Stimulated activated CD4-positive, alpha-beta T cell treated with anti-CD3 and anti-CD28 coated beads, Interleukin-4, amount 100 ng/mL, for 1 hour (primary cell): ENCODE results near the gene PRSS56.
"Not testable (repeated sequence)": the region's sequence is repeated elsewhere in the genome, so short reads cannot be mapped to it uniquely, and the experiment has no call there.

Source experiments
- DNase-seq: peaks from one replicate; pipeline ENCODE4 v3.0.0-alpha.2; 2020

PRSS56 gene

DNA sequence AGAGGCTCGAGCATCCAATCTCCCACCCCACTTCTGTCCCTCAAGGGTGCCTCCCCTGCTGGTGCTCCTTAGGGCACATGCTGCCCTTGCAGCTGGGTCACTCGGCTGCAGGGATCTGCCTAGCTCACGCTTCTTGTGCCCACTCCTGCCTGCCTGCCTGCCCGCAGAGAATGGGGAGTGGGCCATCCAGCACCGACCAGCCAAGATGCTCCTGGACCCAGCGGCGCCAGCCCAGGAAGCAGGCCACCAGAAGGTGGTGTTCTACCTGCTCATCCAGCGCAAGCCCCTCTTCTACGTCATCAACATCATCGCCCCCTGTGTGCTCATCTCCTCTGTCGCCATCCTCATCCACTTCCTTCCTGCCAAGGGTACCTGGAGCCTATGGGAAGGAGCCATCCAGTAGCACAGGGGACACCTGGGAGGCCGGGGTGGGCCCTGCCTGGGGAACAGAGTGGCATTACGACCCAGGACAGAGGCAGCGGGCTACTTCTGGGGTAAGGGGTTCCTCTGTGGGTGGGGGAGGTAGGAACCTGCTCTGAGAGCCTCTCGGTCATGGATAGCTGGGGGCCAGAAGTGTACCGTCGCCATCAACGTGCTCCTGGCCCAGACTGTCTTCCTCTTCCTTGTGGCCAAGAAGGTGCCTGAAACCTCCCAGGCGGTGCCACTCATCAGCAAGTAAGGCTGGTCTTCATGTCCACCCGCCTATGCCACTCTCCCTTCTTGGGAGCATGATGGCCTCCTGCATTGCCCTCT lies 22.7 kb downstream of the PRSS56 start:
- DNase-seq = no peak

GRCh38 chr2:232543491-232543890 lies 23.3 kb downstream of the PRSS56 start:
- no peak for DNase-seq

- no peak for DNase-seq
Measured at GRCh38 chr2:232543928-232544631, 23.9 kb downstream of the PRSS56 start.

- no peak for DNase-seq
Measured at GRCh38 chr2:232544674-232545073, 24.5 kb downstream of the PRSS56 start.

DNA sequence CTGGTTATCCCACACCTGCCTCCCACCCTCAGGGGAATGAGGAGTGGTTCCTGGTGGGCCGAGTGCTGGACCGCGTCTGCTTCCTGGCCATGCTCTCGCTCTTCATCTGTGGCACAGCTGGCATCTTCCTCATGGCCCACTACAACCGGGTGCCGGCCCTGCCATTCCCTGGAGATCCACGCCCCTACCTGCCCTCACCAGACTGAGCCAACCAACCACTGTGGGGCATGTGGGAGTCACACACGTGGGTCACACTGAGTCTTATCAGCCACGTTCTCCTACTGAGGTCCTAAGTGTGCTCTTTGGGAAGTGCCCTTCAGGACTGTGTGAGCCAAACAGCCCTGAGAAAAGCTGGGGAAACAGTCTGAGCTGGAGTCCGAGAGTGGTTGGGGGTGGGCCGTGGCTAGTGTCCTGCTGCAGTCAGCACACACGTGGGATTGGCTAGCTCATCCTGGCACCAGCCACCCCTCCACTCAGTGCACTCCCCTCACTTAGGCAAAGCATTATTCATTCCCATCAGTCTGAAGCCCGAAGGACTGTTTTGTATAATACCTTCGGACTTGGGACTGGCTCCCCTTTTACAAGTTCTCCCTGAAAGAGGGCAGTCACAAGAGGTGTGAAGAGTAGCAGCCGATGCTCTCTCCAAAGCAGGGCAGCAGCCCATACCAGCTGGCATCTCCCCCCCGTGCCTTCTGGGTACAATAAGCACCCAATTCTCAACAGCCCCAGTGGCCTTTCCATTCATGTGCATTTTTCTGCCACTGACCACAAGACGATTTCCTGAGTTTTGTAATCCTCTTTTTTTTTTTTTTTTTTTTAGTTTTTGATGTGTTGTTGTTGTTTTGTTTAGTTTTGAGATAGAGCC lies 25.6 kb downstream of the PRSS56 start:
- DNase-seq = no peak

DNA sequence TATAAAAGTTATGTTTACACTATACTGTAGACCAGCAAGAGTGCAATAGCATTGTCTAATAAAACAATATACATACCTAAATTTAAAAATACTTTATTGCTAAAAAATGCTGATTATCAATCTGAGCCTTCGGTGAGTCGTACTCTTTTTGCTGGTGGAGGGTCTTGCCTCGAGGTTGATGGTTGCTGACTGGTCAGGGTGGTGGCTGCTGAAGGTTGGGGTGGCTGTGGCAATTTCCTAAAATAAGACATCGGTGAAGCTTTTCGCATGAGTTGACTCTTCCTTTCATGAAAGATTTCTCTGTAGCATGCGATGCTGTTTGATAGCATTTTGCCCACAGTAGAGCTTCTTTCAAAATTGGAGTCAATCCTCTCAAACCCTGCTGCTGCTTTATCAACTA lies 27.8 kb downstream of the PRSS56 start:
- no peak for DNase-seq

DNA sequence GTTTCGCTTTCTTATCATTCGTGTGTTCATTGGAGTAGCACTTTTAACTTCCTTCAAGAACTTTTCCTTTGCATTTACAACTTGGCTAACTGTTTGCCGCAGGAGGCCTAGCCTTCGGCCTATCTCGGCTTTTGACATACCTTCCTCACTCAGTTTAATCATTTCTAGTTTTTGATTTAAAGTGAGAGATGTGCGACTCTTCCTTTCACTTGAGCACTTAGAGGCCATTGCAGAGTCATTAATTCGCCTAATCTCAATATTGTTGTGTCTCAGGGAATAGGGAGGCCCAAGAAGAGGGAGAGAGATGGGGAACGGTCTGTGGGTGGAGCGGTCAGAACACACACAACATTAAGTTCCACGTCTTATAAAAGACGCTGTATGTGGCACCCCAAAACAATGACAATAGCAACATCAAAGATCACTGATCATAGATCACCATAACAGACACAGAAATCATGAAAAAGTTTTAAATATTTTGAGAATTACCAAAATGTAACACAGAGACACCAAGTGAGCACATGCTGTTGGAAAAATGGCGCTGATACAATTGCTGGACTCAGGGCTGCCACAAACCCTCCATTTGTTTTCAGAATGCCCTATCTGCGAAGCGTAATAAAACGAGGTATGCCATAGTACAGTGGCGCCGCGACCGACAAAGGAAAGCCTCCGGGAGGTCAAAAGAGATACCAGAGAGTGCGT lies 29.6 kb downstream of the PRSS56 start:
- no peak for DNase-seq

DNA sequence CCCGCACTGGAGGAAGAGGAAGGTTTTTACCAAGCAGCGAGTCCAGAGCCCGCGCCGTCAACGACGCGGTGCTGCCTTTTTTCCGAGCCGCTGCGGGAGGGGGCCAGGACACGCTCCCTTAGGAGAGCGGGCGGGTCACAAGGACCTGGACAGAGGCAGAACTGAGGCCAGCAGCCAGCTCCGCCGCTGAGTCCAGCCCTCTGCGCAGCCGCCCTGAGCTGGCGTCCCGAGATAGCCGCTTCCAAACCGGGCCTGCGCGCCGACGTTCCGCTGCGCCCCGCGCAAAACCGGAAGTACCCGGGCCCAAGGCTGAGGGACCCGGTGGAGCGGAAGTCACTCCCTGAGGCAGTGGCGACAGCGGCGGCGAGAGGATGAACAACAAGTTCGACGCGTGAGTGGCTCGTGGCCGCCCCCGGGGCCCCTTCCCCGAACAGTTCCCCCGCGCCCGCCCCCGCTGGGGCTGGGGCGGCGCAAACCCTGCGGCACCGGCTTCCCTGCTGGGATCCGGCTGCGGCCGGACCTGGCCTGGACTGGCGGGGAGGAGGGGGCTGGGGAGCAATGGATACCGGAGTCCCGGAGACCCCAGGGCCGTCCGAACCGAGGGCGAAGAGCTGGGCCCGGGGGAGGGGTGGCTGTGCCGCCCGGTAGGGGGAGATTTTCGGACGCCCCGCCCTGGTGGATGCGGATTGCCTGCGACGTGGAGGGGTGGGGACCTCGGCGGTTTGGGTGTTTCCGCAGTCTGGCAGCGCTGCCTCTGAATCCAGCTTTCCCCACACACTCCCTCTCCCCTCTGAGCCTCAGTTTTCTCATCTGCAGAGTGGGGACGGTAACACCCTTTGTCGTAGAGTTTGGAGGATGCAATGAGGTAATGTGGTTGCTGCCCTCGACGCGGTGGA lies 30.4 kb downstream of the PRSS56 start, which contains the start of the genes EIF4E2 and TIGD1:
Gene EIF4E2, plus strand, starts transcription at position 336 of the 896 bp plus-strand sequence. Its CDS starts 36 bp downstream, at position 372.
Gene TIGD1, minus strand, starts transcription at position 204 of the 896 bp plus-strand sequence. CDS start 675 bp downstream, outside the sequence.
- DNase-seq = peak; percentile 92

- DNase-seq = no peak
Measured at GRCh38 chr2:232551250-232551638, 31.1 kb downstream of the PRSS56 start.

DNA sequence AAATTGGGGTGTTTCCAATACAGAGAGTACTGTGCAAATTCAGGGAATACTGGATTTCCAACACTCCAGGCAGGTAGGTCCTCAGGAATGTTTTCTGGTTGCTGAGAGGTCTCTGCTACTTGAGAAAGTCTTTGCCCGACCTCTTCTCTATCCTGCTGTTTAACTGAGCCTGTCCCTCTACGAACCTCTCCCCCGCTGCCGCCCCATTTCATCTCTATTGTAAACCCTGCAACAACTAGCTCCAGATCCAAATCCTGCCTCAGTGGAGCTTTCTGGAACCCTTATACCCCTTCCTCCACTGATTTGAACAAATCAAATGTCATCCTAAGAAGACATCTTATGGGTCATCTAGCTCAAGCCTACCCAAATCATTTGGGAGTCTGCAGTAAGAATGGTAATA lies 31.6 kb downstream of the PRSS56 start:
- no peak for DNase-seq

DNA sequence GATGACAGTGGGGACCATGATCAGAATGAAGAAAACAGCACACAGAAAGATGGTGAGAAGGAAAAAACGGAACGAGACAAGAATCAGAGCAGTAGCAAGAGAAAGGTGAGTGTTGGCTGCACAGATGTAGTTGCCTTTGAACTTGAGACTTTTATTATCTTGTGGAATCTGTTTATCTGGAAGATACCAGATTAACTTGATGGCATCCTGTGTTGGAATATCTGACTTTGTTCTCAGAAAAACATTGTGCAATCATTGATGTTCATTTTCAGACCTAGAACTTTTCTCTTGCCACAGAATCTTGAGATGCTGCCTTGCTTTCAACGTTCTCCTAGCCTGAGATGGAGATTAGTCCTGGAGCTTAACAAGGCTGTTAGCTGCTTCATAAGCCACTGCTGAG lies 36.2 kb downstream of the PRSS56 start:
- no peak for DNase-seq

DNA sequence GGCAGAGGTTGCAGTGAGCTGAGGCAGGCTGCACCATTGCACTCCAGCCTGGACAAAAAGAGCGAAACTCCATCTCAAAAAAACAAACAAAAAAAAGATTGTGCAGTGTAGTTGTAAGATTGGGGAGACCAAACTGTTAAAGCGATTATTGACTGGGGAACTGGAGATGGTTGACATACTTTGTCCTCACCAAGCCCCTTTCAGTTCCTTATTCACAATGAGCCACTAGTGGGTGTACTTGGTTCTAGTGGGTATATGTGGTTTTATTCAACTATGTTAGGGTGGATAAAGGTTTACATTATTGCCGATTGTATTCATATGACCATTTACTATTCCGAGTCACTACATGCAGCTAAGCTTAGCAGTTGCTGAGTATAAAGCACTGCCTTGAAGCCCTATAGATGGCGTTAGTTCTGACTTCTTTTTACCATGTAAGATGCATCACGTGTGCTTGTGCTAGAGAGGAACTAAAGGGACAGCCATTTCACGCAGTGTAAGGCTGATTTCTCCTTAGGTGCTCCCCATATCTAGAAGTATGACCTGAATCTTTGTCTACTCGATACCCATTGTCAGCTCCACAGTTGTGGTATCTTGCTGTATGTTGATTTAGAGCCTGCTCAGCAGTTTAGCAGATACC lies 42.4 kb downstream of the PRSS56 start:
- DNase-seq = no peak

- DNase-seq = no peak
Measured at GRCh38 chr2:232563580-232563979, 43.4 kb downstream of the PRSS56 start.

GRCh38 chr2:232567721-232568120 lies 47.5 kb downstream of the PRSS56 start:
- DNase-seq = no peak

DNA sequence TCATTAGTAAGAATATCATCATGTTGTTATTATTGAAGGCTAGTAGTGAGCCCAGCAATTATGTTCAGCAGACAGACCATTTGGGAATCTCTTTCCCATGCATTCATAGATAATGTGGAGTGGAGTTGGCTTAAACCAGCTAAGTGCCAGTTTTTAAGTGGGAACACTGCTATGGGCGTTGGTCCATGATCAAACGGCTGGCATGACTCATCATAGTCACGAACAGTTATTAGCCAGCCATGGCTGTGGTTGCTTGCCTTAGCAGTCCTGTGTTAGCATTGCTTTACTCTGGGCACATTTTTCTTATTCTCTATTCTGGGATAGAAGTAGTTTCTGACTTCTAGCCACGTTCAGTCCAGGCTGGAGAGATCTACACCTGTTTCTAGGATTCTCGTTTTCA lies 48.0 kb downstream of the PRSS56 start:
- no peak for DNase-seq

DNA sequence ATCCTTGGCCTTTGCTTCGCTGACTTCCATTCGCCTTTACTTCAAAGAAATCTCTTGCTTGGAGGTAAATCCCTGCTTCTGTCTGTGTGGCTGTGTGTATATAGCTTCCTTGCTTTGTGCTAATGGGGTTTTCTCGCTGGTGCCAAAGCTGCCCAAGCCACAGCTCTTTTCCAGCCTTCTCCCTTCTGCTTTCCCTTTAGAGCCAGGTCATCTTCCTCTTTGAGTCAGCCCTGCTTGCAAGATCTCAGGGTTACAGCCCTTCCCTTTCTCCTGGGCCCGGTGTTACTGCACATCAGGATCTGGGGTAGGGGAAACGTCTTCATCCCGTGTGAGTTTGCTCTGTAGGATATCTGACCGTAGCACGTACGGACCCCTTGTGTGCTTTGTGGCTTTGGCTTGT lies 49.4 kb downstream of the PRSS56 start:
- no peak for DNase-seq

- not testable (repeated sequence) for DNase-seq
Measured at GRCh38 chr2:232570481-232570880, 50.3 kb downstream of the PRSS56 start.

- DNase-seq = no peak
Measured at GRCh38 chr2:232571026-232571474, 50.9 kb downstream of the PRSS56 start.

- DNase-seq = no peak
Measured at GRCh38 chr2:232573042-232573441, 52.9 kb downstream of the PRSS56 start.

DNA sequence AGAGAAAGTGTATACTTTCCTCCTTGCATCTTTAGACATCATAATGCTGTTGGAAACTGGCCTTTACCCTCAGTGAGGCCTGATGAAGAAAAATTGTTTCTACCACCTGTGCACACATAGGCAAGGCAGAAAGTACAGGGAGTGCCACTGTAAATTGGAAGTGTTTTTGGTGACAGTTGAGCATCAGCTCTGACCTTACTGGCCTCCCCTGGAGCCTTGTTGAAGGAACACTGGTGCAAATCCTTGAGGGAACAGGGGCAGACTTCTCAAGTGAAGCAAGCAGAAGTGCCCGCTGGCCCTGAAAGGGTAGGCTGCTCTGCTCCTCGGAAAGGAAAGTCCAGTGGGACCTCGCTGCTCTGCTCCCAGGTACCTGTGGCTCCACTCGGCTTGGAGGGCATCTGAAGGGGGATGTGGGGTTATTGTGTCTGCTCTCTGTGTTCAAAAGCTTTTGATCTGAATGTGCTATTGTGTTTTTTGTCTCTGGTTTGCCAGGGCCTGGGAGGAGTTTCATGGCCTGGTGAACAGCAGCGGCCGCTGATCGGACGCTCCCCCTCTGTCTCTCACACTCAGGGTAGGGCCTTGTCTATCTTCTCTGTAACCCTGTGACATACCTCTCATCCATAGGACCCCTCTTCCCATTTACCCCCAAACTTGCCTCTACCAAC lies 53.7 kb downstream of the PRSS56 start:
- DNase-seq = no peak
